ENCODE measurements around the gene RNF207.

DNA sequence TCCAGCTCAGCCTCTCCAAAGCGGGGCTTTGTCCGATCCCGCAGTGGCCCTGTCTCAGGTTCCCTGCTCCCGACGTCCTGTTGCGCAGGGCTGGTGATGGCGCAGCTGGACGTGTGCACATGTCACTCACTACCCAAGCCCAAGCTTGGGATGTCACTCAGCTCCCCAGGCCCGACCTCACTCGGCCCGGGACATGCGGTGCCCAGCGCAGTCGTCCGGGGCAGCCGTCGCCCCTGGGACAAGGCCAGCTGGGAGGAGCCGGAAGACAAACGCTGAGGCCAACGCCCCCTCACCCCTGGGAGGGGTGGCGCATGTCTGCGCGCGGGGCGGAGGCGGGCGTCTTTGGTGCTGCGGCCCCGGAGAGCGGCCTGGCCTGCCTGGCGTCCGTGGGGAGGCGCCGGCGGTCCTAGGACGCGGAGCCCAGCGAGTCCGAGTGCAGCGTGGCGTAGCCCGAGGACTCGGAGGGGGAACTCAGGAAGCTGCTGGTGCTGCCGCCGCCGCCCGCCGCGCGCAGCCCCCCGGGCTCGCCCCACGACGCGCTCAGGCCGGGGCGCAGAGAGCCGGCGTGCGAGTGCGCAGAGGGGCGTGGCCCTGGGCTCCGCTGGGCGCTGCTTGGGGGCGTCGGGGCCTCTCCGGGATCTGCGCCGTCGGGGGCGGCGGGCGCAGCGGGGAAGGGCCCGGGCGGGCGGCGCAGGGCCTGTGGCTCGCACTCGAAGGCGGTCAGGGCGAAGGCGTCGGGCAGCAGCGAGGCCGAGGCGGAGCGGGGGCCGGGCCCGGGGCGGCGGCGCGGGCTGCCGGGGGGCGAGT lies 43.2 kb downstream of the RNF207 start:
- TF ChIP-seq, protein P1, sequence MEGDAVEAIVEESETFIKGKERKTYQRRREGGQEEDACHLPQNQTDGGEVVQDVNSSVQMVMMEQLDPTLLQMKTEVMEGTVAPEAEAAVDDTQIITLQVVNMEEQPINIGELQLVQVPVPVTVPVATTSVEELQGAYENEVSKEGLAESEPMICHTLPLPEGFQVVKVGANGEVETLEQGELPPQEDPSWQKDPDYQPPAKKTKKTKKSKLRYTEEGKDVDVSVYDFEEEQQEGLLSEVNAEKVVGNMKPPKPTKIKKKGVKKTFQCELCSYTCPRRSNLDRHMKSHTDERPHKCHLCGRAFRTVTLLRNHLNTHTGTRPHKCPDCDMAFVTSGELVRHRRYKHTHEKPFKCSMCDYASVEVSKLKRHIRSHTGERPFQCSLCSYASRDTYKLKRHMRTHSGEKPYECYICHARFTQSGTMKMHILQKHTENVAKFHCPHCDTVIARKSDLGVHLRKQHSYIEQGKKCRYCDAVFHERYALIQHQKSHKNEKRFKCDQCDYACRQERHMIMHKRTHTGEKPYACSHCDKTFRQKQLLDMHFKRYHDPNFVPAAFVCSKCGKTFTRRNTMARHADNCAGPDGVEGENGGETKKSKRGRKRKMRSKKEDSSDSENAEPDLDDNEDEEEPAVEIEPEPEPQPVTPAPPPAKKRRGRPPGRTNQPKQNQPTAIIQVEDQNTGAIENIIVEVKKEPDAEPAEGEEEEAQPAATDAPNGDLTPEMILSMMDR (IDR thresholded peaks at IDR 0.05; ENCODE audit: extremely low read depth in 1 of 2, insufficient read depth in 1 of 2, low read depth in 1 of 2, low read length in 2 of 2) = no peak
- TF ChIP-seq POLR2A (IDR thresholded peaks at IDR 0.05; ENCODE audit: low read depth, low read length) (no peak), POLR2AphosphoS5 (IDR thresholded peaks at IDR 0.05; ENCODE audit: insufficient read depth, low read depth, low read length) (no peak), EZH2 (IDR thresholded peaks at IDR 0.05; ENCODE audit: borderline replicate concordance, low read depth, low read length, severe bottlenecking) (no peak), JUN (IDR thresholded peaks at IDR 0.05; ENCODE audit: borderline replicate concordance, insufficient read depth, insufficient read length, low read depth) (no peak), MYC (IDR thresholded peaks at IDR 0.05; ENCODE audit: low read depth, low read length) (no peak), FOS (IDR thresholded peaks at IDR 0.05; ENCODE audit: borderline replicate concordance, insufficient read depth, low read length) (no peak), GATA2 (IDR thresholded peaks at IDR 0.05; ENCODE audit: insufficient read depth, insufficient read length, low read depth, low read length) (no peak)
- TF ChIP-seq, protein P2, sequence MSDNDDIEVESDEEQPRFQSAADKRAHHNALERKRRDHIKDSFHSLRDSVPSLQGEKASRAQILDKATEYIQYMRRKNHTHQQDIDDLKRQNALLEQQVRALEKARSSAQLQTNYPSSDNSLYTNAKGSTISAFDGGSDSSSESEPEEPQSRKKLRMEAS (IDR thresholded peaks at IDR 0.05; ENCODE audit: insufficient read depth, insufficient read length) = no peak

Measured in endothelial cell of umbilical vein (primary cell).